IPS DF 6.9 (cell line): ENCODE measurements around the gene CPNE7.
"Not testable (repeated sequence)": the region's sequence is repeated elsewhere in the genome, so short reads cannot be mapped to it uniquely, and the experiment has no call there.

Experiments used
- DNase-seq: peaks from one replicate; pipeline ENCODE4 v3.0.0-alpha.2; 2013; ENCODE audit warnings: low read depth, low spot score
- H3K27ac ChIP-seq: one replicate; pipeline ENCODE4 v1.5.1; 2013; ENCODE audit warnings: low read length, control low read depth
- H3K27me3 ChIP-seq: 2 replicates; pipeline ENCODE4 v1.6.1; 2013; ENCODE audit warnings: mild to moderate bottlenecking, low read length; ENCODE audit not compliant: control insufficient read depth, insufficient read depth
- H3K36me3 ChIP-seq: 2 replicates; pipeline ENCODE4 v1.6.1; 2013; ENCODE audit warnings: low read length; ENCODE audit not compliant: control insufficient read depth, insufficient read depth
- H3K4me1 ChIP-seq: 2 replicates; pipeline ENCODE4 v1.6.1; 2013; ENCODE audit warnings: low read length; ENCODE audit not compliant: control insufficient read depth, insufficient read depth
- H3K4me3 ChIP-seq: 2 replicates; pipeline ENCODE4 v1.5.1; 2013; ENCODE audit warnings: mild to moderate bottlenecking, low read length
- H3K9me3 ChIP-seq: 2 replicates; pipeline ENCODE4 v1.6.1; 2013; ENCODE audit warnings: low read length, inconsistent platforms; ENCODE audit not compliant: control insufficient read depth, insufficient read depth
- WGBS: extraction: QIAGEN DNeasy Blood & Tissue Kit; methylation state at CpG from one replicate; pipeline ENCODE4 v1.1.7; 2013; ENCODE audit warnings: mixed read lengths, missing lambda C conversion rate; ENCODE audit not compliant: insufficient read length, insufficient coverage; 5-methylcytosine and 5-hydroxymethylcytosine counted together

The CPNE7 gene

GRCh38 chr16:89583895-89584644, 8.5 kb downstream of the CPNE7 start:
- Histone ChIP-seq H3K27me3 (no peaks in the 10 kb centered on the region), H3K9me3 (no peaks in the 10 kb centered on the region), H3K27ac (no peak overlapping the region), H3K4me1 (no peaks in the 10 kb centered on the region), H3K36me3 (peaks cover 11% of the 10 kb centered on the region), H3K4me3 (no peak overlapping the region)
- no peak for DNase-seq
- no CpG with 5 or more reads among the region's 49 CpGs for WGBS

- no peak overlapping the region for H3K4me3 ChIP-seq
- peaks cover 8% of the 10 kb centered on the region for H3K36me3 ChIP-seq
- WGBS = no CpG with 5 or more reads among the region's 25 CpGs
- H3K9me3 ChIP-seq = no peaks in the 10 kb centered on the region
- DNase-seq = no peak
- H3K4me1 ChIP-seq = no peaks in the 10 kb centered on the region
- no peak overlapping the region for H3K27ac ChIP-seq
- no peaks in the 10 kb centered on the region for H3K27me3 ChIP-seq
Observed at GRCh38 chr16:89584768-89585549, 9.4 kb downstream of the CPNE7 start.

- H3K4me3 ChIP-seq = no peak overlapping the region
- no peaks in the 10 kb centered on the region for H3K9me3 ChIP-seq
- no peak for DNase-seq
- H3K27me3 ChIP-seq = no peaks in the 10 kb centered on the region
- H3K36me3 ChIP-seq = peaks cover 5% of the 10 kb centered on the region; the same call in 1 of the 2 replicates
- no CpG with 5 or more reads among the region's 7 CpGs for WGBS
- H3K4me1 ChIP-seq = no peaks in the 10 kb centered on the region
- H3K27ac ChIP-seq = no peak overlapping the region
Observed at GRCh38 chr16:89586218-89586617, 10.7 kb downstream of the CPNE7 start.

GRCh38 chr16:89586853-89587252, 11.3 kb downstream of the CPNE7 start:
- no peak overlapping the region for H3K27ac ChIP-seq
- no peak for DNase-seq
- H3K4me3 ChIP-seq = no peak overlapping the region
- H3K36me3 ChIP-seq = peaks cover 5% of the 10 kb centered on the region; the same call in 1 of the 2 replicates
- no peaks in the 10 kb centered on the region for H3K9me3 ChIP-seq
- no peaks in the 10 kb centered on the region for H3K4me1 ChIP-seq
- H3K27me3 ChIP-seq = no peaks in the 10 kb centered on the region
- no CpG with 5 or more reads among the region's 25 CpGs for WGBS

- H3K4me1 ChIP-seq, H3K27me3 ChIP-seq, H3K36me3 ChIP-seq, H3K4me3 ChIP-seq, H3K27ac ChIP-seq, H3K9me3 ChIP-seq, DNase-seq: not testable (repeated sequence)
- WGBS = no CpG with 5 or more reads among the region's 36 CpGs
Observed at GRCh38 chr16:89587676-89588075, 12.1 kb downstream of the CPNE7 start.

GRCh38 chr16:89588413-89589109, 13.0 kb downstream of the CPNE7 start:
- Histone ChIP-seq H3K27ac (no peak overlapping the region), H3K36me3 (0 out of 2 replicates have a peak, but pooled peaks cover 2% of the 10 kb centered on the region)
- WGBS = no CpG with 5 or more reads among the region's 26 CpGs

GRCh38 chr16:89589241-89589926, 13.8 kb downstream of the CPNE7 start:
- Histone ChIP-seq H3K27me3 (no peaks in the 10 kb centered on the region), H3K4me3 (no peak overlapping the region), H3K36me3 (no peaks in the 10 kb centered on the region), H3K9me3 (no peaks in the 10 kb centered on the region), H3K4me1 (no peaks in the 10 kb centered on the region), H3K27ac (no peak overlapping the region)
- no peak for DNase-seq
- no CpG with 5 or more reads among the region's 21 CpGs for WGBS

More at GRCh38 chr16:89588413-89589109, 13.0 kb downstream of the CPNE7 start:
- no peaks in the 10 kb centered on the region for H3K4me1 ChIP-seq
- H3K4me3 ChIP-seq = no peak overlapping the region
- no peaks in the 10 kb centered on the region for H3K9me3 ChIP-seq
- no peaks in the 10 kb centered on the region for H3K27me3 ChIP-seq
- no peak for DNase-seq

- no peak overlapping the region for H3K4me3 ChIP-seq
- H3K9me3 ChIP-seq = no peaks in the 10 kb centered on the region
- H3K36me3 ChIP-seq = peaks cover 4% of the 10 kb centered on the region; the same call in 1 of the 2 replicates
- DNase-seq = no peak
- H3K27me3 ChIP-seq = no peaks in the 10 kb centered on the region
- H3K27ac ChIP-seq = no peak overlapping the region
- no CpG with 5 or more reads among the region's 15 CpGs for WGBS
- H3K4me1 ChIP-seq = no peaks in the 10 kb centered on the region
Observed at GRCh38 chr16:89593841-89594240, 18.3 kb downstream of the CPNE7 start.

- H3K4me1 ChIP-seq = peaks cover 3% of the 10 kb centered on the region
- H3K36me3 ChIP-seq = peaks cover 4% of the 10 kb centered on the region; the same call in 1 of the 2 replicates
- no peaks in the 10 kb centered on the region for H3K27me3 ChIP-seq
- no peak for DNase-seq
- H3K9me3 ChIP-seq = no peaks in the 10 kb centered on the region
- WGBS = no CpG with 5 or more reads among the region's 47 CpGs
- H3K4me3 ChIP-seq = no peak overlapping the region
- H3K27ac ChIP-seq = no peak overlapping the region
Observed at GRCh38 chr16:89595330-89596060, 19.9 kb downstream of the CPNE7 start.
